Hepatocyte (in vitro differentiated cells): ENCODE measurements around the gene SRGAP2C.
"Not testable (repeated sequence)": the region's sequence is repeated elsewhere in the genome, so short reads cannot be mapped to it uniquely, and the experiment has no call there.

Experiments
- CTCF ChIP-seq: fragments of 200-600 bp; sonication (generic); IDR thresholded peaks from 2 replicates; pipeline ENCODE4 v1.5.1; 2016; ENCODE audit warnings: antibody characterized with exemption, mild to moderate bottlenecking; ENCODE audit not compliant: poor library complexity
- EZH2 ChIP-seq: fragments of 200-600 bp; sonication (generic); IDR thresholded peaks from 2 replicates; pipeline ENCODE4 v1.6.1; 2016; ENCODE audit warnings: antibody characterized with exemption, mild to moderate bottlenecking, borderline replicate concordance

- not testable (repeated sequence) for TF ChIP-seq CTCF, EZH2
Measured at GRCh38 chr1:121258134-121258533, 73.4 kb downstream of the SRGAP2C start.
